ENCODE data around the gene DOCK4.

GRCh38 chr7:112081778-112082177, 124.4 kb downstream of the DOCK4 start:
- TF ChIP-seq POLR2A (IDR thresholded peaks at IDR 0.05) (no peak), CTCF (IDR thresholded peaks at IDR 0.05) (no peak)
